SK-N-SH treated with all-trans-retinoic acid at 6 μM for 48 hours (cell line): ENCODE measurements around the gene CSRNP3.

Source experiments
- ATAC-seq: fragments of 200-7000 bp; cut with Tn5 transposase; 3 replicates; pipeline ENCODE4 v1.9.1; 2020; ENCODE audit warnings: mild to moderate bottlenecking, moderate library complexity
- ARNTL ChIP-seq: fragments of 450-650 bp; formaldehyde crosslinking; IDR thresholded peaks from 2 replicates; pipeline ENCODE4 v1.5.0; 2020; ENCODE audit warnings: low read depth, mild to moderate bottlenecking, moderate library complexity, borderline replicate concordance
- BACH2 ChIP-seq: fragments of 250-450 bp; sonication (Bioruptor Pico); IDR thresholded peaks from 2 replicates; pipeline ENCODE4 v1.9.0; 2021; ENCODE audit warnings: mild to moderate bottlenecking, borderline replicate concordance
- CREB5 ChIP-seq: fragments of 250-450 bp; sonication (Bioruptor Pico); IDR thresholded peaks from 2 replicates; pipeline ENCODE4 v1.5.1; 2020; ENCODE audit warnings: low read depth, mild to moderate bottlenecking, moderate library complexity
- CSDC2 ChIP-seq: fragments of 250-450 bp; sonication (Bioruptor Pico); IDR thresholded peaks from 2 replicates; pipeline ENCODE4 v1.5.0; 2020; ENCODE audit warnings: mild to moderate bottlenecking, moderate library complexity
- CSRNP3 ChIP-seq: fragments of 250-450 bp; sonication (Bioruptor Pico); IDR thresholded peaks from 2 replicates; pipeline ENCODE4 v1.5.1; 2021; ENCODE audit warnings: mild to moderate bottlenecking, moderate library complexity
- GLIS3 ChIP-seq: fragments of 250-450 bp; sonication (Bioruptor Pico); IDR thresholded peaks from 2 replicates; pipeline ENCODE4 v1.5.0; 2020; ENCODE audit warnings: mild to moderate bottlenecking, moderate library complexity
- OSR1 ChIP-seq: fragments of 250-450 bp; sonication (Bioruptor Pico); IDR thresholded peaks from 2 replicates; pipeline ENCODE4 v1.8.0; 2022; ENCODE audit warnings: moderate library complexity, mild to moderate bottlenecking, inconsistent platforms
- PATZ1 ChIP-seq: fragments of 250-450 bp; sonication (Bioruptor Pico); IDR thresholded peaks from 2 replicates; pipeline ENCODE4 v1.8.0; 2020; ENCODE audit warnings: mild to moderate bottlenecking, moderate library complexity, borderline replicate concordance
- POU6F1 ChIP-seq: fragments of 250-450 bp; sonication (Bioruptor Pico); IDR thresholded peaks from 2 replicates; pipeline ENCODE4 v1.8.0; 2021; ENCODE audit warnings: low read depth, mild to moderate bottlenecking, moderate library complexity, borderline replicate concordance
- PPARA ChIP-seq: fragments of 250-450 bp; sonication (Bioruptor Pico); IDR thresholded peaks from 2 replicates; pipeline ENCODE4 v1.5.0; 2020; ENCODE audit warnings: mild to moderate bottlenecking, borderline replicate concordance
- RARB ChIP-seq: fragments of 250-450 bp; sonication (Bioruptor Pico); IDR thresholded peaks from 2 replicates; pipeline ENCODE4 v1.8.0; 2021; ENCODE audit warnings: mild to moderate bottlenecking, moderate library complexity
- SNAI2 ChIP-seq: fragments of 250-450 bp; sonication (Bioruptor Pico); IDR thresholded peaks from 2 replicates; pipeline ENCODE4 v1.5.0; 2020; ENCODE audit warnings: mild to moderate bottlenecking, moderate library complexity
- TCF4 ChIP-seq: fragments of 250-450 bp; sonication (Bioruptor Pico); IDR thresholded peaks from 2 replicates; pipeline ENCODE4 v1.8.0; 2021; ENCODE audit warnings: mild to moderate bottlenecking, moderate library complexity, borderline replicate concordance
- TSHZ2 ChIP-seq: fragments of 250-450 bp; sonication (Bioruptor Pico); IDR thresholded peaks from 2 replicates; pipeline ENCODE4 v1.5.0; 2020; ENCODE audit warnings: mild to moderate bottlenecking, moderate library complexity
- ZC3H10 ChIP-seq: fragments of 250-450 bp; sonication (Bioruptor Pico); IDR thresholded peaks from 2 replicates; pipeline ENCODE4 v1.5.1; 2021; ENCODE audit warnings: mild to moderate bottlenecking, moderate library complexity
- ZFP3 ChIP-seq: fragments of 250-450 bp; sonication (Bioruptor Pico); IDR thresholded peaks from 2 replicates; pipeline ENCODE4 v1.5.0; 2020; ENCODE audit warnings: mild to moderate bottlenecking, moderate library complexity
- ZFP30 ChIP-seq: fragments of 450-650 bp; formaldehyde crosslinking; IDR thresholded peaks from 2 replicates; pipeline ENCODE4 v1.5.0; 2022; ENCODE audit warnings: mild to moderate bottlenecking, moderate library complexity
- ZNF565 ChIP-seq: fragments of 450-650 bp; formaldehyde crosslinking; conservative IDR thresholded peaks from 2 replicates; pipeline ENCODE4 v1.5.0; 2020; ENCODE audit warnings: low read depth, mild to moderate bottlenecking, moderate library complexity
- ZNF70 ChIP-seq: fragments of 450-650 bp; formaldehyde crosslinking; IDR thresholded peaks from 2 replicates; pipeline ENCODE4 v1.5.0; 2020; ENCODE audit warnings: mild to moderate bottlenecking, moderate library complexity
- ZNF8 ChIP-seq: fragments of 450-650 bp; formaldehyde crosslinking; IDR thresholded peaks from 2 replicates; pipeline ENCODE4 v1.5.0; 2020; ENCODE audit warnings: mild to moderate bottlenecking, moderate library complexity

CSRNP3 gene

GRCh38 chr2:165452327-165452726 lies 17.2 kb upstream of the CSRNP3 start (continued):
- TF ChIP-seq BACH2 (CRISPR knock-in tag) (no peak), ZNF565 (CRISPR knock-in tag) (no peak), ZNF70 (CRISPR knock-in tag) (no peak)

- ATAC-seq: no peak
- no peak for TF ChIP-seq CSDC2
- no peak for TF ChIP-seq TSHZ2 (CRISPR knock-in tag)
- TF ChIP-seq ZNF565 (CRISPR knock-in tag): no peak
- no peak for TF ChIP-seq POU6F1 (CRISPR knock-in tag)
- no peak for TF ChIP-seq PATZ1 (CRISPR knock-in tag)
- TF ChIP-seq GLIS3 (CRISPR knock-in tag): no peak
- no peak for TF ChIP-seq ZFP30 (CRISPR knock-in tag)
- TF ChIP-seq SNAI2 (CRISPR knock-in tag): no peak
- TF ChIP-seq ZFP3: no peak
- no peak for TF ChIP-seq TCF4 (CRISPR knock-in tag)
- TF ChIP-seq ARNTL (CRISPR knock-in tag): no peak
- no peak for TF ChIP-seq PPARA (CRISPR knock-in tag)
- TF ChIP-seq RARB (CRISPR knock-in tag): no peak
- no peak for TF ChIP-seq CREB5 (CRISPR knock-in tag)
- TF ChIP-seq ZC3H10: no peak
Observed at GRCh38 chr2:165453561-165454094, 15.9 kb upstream of the CSRNP3 start.

GRCh38 chr2:165454905-165455304 lies 14.6 kb upstream of the CSRNP3 start:
- no peak for ATAC-seq

More at GRCh38 chr2:165454905-165455304, 14.6 kb upstream of the CSRNP3 start:
- no peak for TF ChIP-seq BACH2 (CRISPR knock-in tag)
- TF ChIP-seq OSR1 (CRISPR knock-in tag): no peak
- TF ChIP-seq PPARA (CRISPR knock-in tag): no peak
- no peak for TF ChIP-seq CSRNP3 (CRISPR knock-in tag)
- TF ChIP-seq ZNF8 (CRISPR knock-in tag): no peak
